GM18505 (cell line): ENCODE data around the gene RASL11B.

Experiments used
- ATAC-seq: cut with Tn5 transposase; IDR thresholded peaks from one replicate; pipeline ENCODE4 v1.9.1; 2021; ENCODE audit not compliant: unreplicated experiment
- POLR2A ChIP-seq: IDR thresholded peaks from 4 replicates; pipeline ENCODE4 v1.6.1; 2011; ENCODE audit warnings: borderline replicate concordance; ENCODE audit not compliant: insufficient read depth, insufficient read length; ENCODE audit errors: extremely low read depth

The RASL11B gene

DNA sequence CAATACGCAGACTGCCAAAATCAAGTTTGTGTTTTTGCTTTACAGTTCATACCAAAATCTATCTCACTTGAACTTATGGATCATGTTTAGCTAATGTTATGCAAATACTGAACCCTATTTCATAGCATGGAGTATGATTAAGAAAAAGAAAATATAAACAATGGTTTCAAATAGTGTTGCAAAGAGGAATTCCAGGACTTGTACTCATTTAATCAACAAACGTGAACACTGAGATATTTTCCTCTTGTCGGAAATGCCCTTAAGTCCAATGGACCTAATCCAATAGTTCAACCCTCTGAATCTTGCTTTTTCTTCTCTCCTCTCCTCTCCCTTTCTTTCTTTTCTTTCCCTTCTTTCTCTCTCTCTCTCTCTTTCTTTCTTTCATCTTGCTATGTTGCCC, 30.8 kb downstream of the RASL11B start:
- TF ChIP-seq POLR2A, result no peak
- no peak for ATAC-seq

DNA sequence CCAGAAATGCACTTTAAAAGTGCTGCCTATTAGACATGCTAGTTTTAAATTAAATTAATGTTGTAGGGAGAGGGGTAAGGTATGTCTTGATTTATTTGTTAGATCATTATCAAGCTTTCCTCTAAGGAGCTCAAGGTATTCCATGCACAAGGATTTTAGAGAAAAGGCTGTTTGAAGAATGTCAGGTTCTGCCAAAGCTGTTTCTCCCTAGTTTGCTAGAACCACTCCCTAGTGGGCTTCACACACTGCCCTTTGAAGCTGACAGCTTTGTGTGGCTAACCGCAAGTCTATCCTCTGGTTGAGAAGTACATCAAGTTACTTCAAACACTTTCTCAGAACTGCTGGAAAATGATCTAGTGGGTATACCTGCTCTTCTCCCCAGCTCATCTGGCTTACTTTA, 32.3 kb downstream of the RASL11B start:
- ATAC-seq, result no peak
- no peak for TF ChIP-seq POLR2A

DNA sequence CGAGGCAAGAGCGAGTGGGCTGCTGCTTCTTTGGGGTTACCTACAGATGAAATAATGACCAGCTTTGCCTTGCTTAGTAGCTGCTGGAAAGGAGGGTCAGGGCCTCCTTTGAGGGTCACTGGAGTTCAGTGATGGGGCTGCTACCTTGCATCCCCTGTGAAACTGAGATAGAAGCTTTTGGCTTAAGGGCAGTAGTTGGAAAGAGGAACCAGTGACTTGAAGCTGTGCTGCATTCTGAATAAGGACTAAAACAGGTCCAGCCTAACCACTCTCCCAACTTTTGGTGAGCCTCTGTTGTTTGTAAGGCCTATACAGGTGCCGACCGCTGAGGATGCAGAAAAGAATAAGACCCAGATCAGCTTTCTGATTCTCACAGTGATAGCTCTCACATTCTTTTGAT, 41.2 kb downstream of the RASL11B start:
- ATAC-seq, result no peak
- TF ChIP-seq POLR2A, result no peak

DNA sequence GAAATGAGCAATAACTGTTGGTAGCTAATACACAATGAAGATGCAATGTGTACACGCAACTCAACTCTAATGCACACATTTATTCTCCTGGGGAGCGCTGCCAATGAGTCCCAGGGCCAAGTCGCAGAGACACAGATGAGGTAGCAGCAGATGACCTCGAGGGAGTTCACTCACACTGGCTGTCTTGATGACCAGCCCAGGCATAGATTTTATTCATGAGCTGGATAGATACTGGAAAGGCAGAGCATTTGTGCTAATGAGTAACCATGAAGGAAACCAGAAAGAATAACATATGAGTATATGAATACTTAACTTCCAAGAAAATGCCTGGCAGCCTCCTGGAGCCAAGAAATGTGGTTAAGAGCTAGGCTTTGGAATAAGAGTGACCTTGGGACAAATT, 42.3 kb downstream of the RASL11B start:
- ATAC-seq, result no peak
- no peak for TF ChIP-seq POLR2A

DNA sequence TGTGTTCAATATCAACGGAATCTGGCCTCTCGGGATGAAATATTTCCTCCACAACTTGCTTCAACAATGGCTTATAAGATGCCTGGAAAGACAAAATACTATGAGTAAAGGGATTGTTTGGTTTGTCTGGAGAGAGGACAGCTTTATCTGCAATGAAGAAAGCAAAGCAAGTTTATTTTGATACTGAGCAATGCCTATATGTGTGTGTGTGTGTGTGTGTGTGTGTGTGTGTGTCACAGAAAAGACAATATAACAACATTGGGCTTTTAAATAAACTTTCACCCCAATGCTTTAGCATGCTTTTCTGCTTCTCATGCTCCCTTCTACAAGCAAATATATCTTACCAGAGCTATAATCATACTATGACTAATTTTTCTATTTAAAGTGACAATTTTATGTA, 45.4 kb downstream of the RASL11B start:
- TF ChIP-seq POLR2A, result no peak
- ATAC-seq, result no peak

DNA sequence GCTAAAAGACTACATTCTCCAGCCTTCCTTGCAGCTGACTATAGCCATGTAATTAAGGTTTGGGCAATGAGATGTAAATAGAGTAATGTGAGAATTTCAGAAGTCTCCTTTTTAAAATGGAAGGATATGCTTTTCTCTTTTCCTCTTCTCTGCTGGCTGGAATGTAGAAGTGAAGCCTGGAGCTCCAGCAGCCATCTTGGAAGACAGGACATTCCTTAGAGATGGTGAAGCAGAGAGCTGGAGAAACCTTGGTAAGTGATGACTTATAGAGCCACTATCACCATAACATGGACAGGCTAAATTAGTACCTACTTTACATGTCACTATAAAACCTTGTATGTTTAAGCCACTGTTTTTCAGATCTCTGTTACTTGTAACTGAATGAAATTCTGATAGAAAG, 48.0 kb downstream of the RASL11B start:
- TF ChIP-seq POLR2A, result no peak
- ATAC-seq, result no peak

DNA sequence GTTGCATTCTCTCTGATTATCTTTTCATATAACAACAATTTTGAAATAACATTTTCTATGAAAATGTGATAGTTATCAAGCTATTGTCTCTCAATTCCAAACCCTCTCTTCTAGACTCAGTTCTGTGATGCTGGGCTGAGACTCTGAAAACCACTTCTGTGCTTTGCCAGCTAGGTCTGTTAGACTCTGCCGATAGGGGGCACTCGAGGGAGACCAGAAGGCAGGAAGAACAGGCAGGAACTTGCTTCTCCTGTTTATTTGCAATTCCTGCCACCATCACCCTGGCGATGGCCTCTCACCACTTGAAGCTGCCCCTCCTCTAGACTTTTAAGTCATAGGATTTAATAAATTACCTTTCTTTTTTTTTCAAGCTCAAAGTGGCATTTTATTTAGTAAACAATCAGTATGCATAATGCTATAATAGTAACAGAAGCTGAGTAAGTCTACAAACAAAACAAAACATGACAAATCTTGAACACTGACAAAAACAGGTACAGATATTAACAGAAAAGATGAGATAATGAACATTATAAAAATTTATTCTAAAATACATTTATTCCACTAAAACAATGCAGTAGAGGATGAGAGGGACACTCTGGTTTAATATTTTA, 49.7 kb downstream of the RASL11B start:
- ATAC-seq, result peak; percentile 80
- TF ChIP-seq POLR2A, result no peak

DNA sequence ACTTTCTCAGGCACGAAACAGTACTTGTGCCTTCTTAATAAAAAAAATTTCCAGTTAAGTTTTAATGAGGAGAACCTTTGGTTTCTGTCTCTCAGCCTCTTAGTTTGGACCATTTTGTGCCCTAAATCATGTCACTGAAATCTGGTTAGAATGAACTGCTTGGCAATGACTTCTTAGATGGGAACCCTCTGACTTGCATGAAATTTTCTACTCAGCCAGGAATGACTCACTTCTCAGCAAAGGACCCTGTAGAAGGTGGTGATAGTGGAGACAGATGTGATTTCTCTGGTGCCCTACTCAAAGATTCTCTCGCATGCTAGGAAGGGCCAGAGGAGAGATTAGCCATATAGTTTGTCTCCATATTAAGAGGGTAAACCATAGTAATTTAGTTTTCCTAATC, 50.5 kb downstream of the RASL11B start:
- no peak for TF ChIP-seq POLR2A
- ATAC-seq, result no peak

DNA sequence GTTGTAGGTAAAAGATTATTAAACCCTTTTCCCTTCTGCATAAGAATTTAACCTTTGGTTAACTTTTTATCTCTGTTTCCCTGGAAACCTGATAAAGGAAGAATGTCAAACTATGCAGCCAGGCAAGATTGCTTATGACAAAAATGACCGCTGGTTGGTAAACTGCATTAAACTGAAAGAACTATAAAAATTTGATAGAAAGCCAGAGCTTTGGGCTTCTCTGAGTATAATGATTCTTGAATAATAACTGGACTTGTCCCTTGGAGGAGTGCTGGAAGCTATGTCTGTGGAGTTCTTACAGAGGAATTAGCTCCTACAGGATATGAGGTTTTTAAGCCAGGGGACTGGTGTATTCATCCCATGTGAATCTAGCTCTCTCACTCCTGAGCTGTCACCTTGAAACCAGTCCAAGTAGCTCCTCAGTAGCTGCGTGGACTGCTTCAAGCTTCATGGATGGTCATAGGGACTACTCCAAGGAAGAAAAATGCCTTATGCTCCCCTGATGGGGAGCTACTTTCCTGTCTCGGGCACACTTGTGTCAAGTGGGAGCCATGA, 52.0 kb downstream of the RASL11B start:
- ATAC-seq, result no peak
- no peak for TF ChIP-seq POLR2A

DNA sequence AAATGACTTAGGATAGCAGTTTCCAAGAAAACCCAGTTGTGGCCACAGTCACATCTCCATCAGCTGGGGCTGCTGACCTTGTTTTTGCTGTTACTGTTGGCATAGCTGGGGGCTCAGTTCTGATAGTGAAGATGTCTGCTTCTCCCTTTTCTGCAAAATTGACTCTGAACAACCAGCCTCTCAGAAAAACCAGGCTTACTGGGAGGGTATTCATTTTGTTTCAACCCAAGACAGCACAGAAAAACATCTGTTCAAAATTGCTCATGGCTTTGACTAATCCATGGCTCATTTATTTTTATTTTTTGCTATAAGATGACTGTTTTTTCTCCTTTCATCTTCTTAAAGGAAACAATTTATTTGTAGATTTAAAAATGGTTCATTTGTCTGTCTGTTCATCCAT, 53.1 kb downstream of the RASL11B start:
- no peak for ATAC-seq
- TF ChIP-seq POLR2A, result no peak

DNA sequence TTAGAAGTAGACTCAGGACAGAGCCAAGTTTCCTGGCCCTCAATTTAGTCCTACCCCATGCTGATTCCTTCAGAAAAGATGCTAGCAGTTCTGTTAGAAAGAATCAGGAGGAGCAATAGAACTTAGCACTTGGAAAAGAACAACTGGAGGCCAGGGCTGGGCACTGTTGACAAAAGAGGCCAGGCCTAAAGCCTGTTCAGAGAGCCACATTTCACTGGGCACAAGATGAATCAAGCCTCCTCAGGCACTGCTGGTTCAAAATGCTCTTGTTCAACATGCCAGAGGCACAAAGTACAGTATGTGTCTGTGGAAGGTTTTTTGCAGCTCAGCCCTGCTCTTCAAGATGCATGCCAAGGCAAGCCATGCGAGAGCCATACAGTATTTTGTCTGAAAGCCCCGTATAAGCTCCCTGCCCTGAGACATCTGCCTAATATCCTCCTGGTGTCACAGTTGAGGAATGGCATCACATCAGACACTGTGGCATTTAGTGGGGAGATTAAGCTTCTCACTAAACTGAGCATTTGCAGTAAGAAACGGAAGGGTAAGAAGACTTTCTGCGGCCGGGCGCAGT, 53.7 kb downstream of the RASL11B start:
- TF ChIP-seq POLR2A, result no peak
- no peak for ATAC-seq
